Heart left ventricle (tissue), 16 donors: ENCODE measurements around the gene KIF1A. TPM values are rescaled to one million over a fixed set of nuclear protein-coding genes. Genes with fewer than 3 reads are reported as not detected.

Experiments
- ATAC-seq, 4 donors: fragments of 200-7000 bp; cut with Tn5 transposase; one replicate each; pipeline ENCODE4 v1.9.1; 2020 to 2022; ENCODE audit warnings: moderate library complexity in 4 of 4, mild to moderate bottlenecking in 3 of 4, moderate number of reproducible peaks in 1 of 4
- DNase-seq, 5 donors: peaks; one replicate each; pipeline ENCODE4 v3.0.0-alpha.2; 2020
- H3K27ac ChIP-seq, 12 donors: fragments of 200-600 bp; sonication (generic) in 4 of 12; one replicate each; pipeline versions ENCODE4 v1.5.0 to v1.8.0; 2016 to 2022; ENCODE audit warnings: mild to moderate bottlenecking in 2 of 12
- H3K27me3 ChIP-seq, 9 donors: fragments of 200-600 bp; sonication (generic) in 2 of 9; one replicate each; pipeline versions ENCODE4 v1.5.1 to v1.8.0; 2016 to 2022; ENCODE audit warnings: mild to moderate bottlenecking in 3 of 9
- H3K36me3 ChIP-seq, 9 donors: fragments of 200-600 bp; sonication (generic) in 2 of 9; one replicate each; pipeline versions ENCODE4 v1.5.0 to v1.8.0; 2018 to 2022; ENCODE audit warnings: mild to moderate bottlenecking in 2 of 9
- H3K4me1 ChIP-seq, 12 donors: fragments of 200-600 bp; sonication (generic) in 4 of 12; one replicate each; pipeline versions ENCODE4 v1.5.0 to v1.8.0; 2016 to 2022; ENCODE audit warnings: mild to moderate bottlenecking in 3 of 12
- H3K4me3 ChIP-seq, 12 donors: fragments of 200-600 bp; sonication (generic) in 4 of 12; one replicate each; pipeline versions ENCODE4 v1.5.0 to v1.8.0; 2017 to 2022; ENCODE audit warnings: mild to moderate bottlenecking in 9 of 12, moderate library complexity in 4 of 12
- H3K9me3 ChIP-seq, 12 donors: fragments of 200-600 bp; sonication (generic) in 4 of 12; one replicate each; pipeline versions ENCODE4 v1.5.0 to v1.8.0; 2016 to 2022; ENCODE audit warnings: mild to moderate bottlenecking in 1 of 12
- POLR2A ChIP-seq, 2 donors: fragments of 450-650 bp; IDR thresholded peaks; one replicate each; pipeline ENCODE4 v1.6.1; 2017; ENCODE audit warnings: antibody characterized with exemption in 2 of 2, mild to moderate bottlenecking in 2 of 2, moderate library complexity in 2 of 2
- WGBS, 4 donors: extraction: QIAGEN DNeasy Blood & Tissue Kit in 2 of 4; methylation state at CpG; one replicate each; pipeline versions ENCODE4 v1.1.5 to v1.1.7; 2013 to 2018; 5-methylcytosine and 5-hydroxymethylcytosine counted together
- intact Hi-C, 10 donors: fragments of 100-400 bp; cut with DNase I; formaldehyde crosslinking; loops; one replicate each; pipeline versions ENCODE4 v1.11.1 to v1.14.2; 2022
- polyA plus RNA-seq, 2 donors: library from polyadenylated mRNA; stranded (reverse); fragments of 200-250 nt; gene quantifications; one replicate each; pipeline ENCODE4 v1.2.3, GENCODE V29; 2013
- total RNA-seq, 9 donors: library from RNA; depleted of rRNA in 2 of 9; stranded (reverse); fragments of >200 nt in 2 of 9; fragmentation: NEBNext Ultra II Directional in 3 of 9; extraction: Animal tissue kit (Norgen Biotek cat#: 25700) in 3 of 9; gene quantifications; one replicate each; pipeline versions ENCODE4 v1.1.0 to v1.2.4, GENCODE V29; 2016 to 2023
- TF ChIP-seq, protein P1 (sequence below), 12 donors: fragments of 200-600 bp; sonication (generic) in 4 of 12; IDR thresholded peaks; one replicate each; pipeline versions ENCODE4 v1.5.0 to v1.8.0; 2018 to 2022; ENCODE audit warnings: antibody characterized with exemption in 12 of 12, mild to moderate bottlenecking in 5 of 12
- donor health status: ischemic (EF 13 %, LVEDD 7.1; RV severe dilation, severe dysfunction).
- donor health status: healthy with polysubstance abuse.
- donor health status: DM: no; HTN: yes; CAD: no.
- donor health status: DM: no; HTN: no; CAD: no.
- donor health status: ischemic (EF 25% LVEDD 6.9; RV normal size, moderate dysfunction).
- donor health status: ischemic (EF 25% LVEDD 5.7; RV mildly dilated, moderate dysfunction).
- donor health status: healthy.
- donor health status: DM: yes; HTN: yes; CAD: no.
- donor health status: ischemic (EF 35%, LVEDD 5.7; RV mildly dilated, moderate dysfunction).
- donor health status: nonischemic (EF 11% LVEDD 7.7; RV severe dilation, severe dysfunction).
- donor health status: DM: yes; HTN: yes; CAD: no.
- donor health status: PGD.
- donor health status: ischemic (EF 29% LVEDD 5.4; RV normal size, mild dysfunction).
- donor health status: nonischemic (EF 23%, LVEDD 6.1; RV moderate dilation, normal function).

Gene KIF1A
- total and polyA plus RNA-seq, 11 donors, result 0.76 to 25.8 (median 2.7) TPM

DNA sequence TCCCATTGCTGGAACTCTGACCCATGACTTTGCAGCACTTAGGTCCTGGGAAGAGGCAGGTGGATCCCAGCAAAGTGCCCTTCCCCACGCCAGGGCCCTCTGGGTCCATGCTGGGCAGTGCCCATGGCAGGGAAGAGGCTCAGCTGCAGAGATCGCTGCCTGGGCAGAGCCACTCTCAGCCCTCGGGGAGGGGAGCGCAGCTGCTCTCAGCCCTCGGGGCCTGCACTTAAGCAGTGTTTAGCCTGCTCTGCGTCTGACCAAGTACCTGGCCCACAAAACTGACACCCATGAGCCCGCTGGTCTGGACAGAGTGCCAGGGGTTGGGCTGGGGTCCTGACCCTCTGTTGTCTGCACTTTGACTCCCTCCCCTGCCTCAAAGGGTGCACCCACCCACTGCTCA is 82.1 kb downstream of the KIF1A start:
- peaks cover 0 to 6% (median 0%) of the 10 kb centered on the region in 9 donors for H3K27me3 ChIP-seq
- 77 to 84% (median 82%) methylated on average over 7 of the region's 7 CpGs for WGBS, 4 donors
- TF ChIP-seq, protein P1, sequence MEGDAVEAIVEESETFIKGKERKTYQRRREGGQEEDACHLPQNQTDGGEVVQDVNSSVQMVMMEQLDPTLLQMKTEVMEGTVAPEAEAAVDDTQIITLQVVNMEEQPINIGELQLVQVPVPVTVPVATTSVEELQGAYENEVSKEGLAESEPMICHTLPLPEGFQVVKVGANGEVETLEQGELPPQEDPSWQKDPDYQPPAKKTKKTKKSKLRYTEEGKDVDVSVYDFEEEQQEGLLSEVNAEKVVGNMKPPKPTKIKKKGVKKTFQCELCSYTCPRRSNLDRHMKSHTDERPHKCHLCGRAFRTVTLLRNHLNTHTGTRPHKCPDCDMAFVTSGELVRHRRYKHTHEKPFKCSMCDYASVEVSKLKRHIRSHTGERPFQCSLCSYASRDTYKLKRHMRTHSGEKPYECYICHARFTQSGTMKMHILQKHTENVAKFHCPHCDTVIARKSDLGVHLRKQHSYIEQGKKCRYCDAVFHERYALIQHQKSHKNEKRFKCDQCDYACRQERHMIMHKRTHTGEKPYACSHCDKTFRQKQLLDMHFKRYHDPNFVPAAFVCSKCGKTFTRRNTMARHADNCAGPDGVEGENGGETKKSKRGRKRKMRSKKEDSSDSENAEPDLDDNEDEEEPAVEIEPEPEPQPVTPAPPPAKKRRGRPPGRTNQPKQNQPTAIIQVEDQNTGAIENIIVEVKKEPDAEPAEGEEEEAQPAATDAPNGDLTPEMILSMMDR (IDR thresholded peaks at IDR 0.05), result no peak
- no peak for TF ChIP-seq POLR2A (IDR thresholded peaks at IDR 0.05)
- H3K4me1 ChIP-seq, result no peaks in the 10 kb centered on the region
- H3K27ac ChIP-seq, result no peak overlapping the region
- ATAC-seq (no peak), DNase-seq (no peak)
- H3K4me3 ChIP-seq, result no peak overlapping the region
- no peaks in the 10 kb centered on the region for H3K36me3 ChIP-seq
- H3K9me3 ChIP-seq, result no peaks in the 10 kb centered on the region
- intact Hi-C loops, result no loop called here

DNA sequence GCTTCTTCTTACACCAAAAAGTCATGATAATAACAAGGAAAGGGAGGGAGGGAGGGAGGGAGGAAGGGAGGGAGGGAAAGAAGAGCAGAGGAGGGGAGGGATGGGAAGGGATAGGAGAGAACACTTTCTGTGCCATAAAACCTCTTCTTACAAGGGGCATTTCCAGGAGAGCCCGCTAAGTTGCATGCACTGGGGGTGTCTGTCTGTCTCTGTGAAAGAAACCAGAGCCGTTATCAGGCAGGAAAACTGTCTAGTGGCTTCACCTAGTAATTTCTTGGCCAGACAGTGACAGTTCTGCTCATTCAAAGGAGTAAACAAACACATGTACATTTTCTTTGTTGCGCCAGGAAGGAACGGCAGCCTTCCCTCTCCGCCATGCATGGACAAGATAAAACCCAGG is 82.5 kb downstream of the KIF1A start:
- WGBS, 4 donors, result 53 to 71% (median 58%) methylated on average over 5 of the region's 5 CpGs
- H3K9me3 ChIP-seq, result no peaks in the 10 kb centered on the region
- H3K4me3 ChIP-seq, result no peak overlapping the region
- TF ChIP-seq, protein P1 (IDR thresholded peaks at IDR 0.05), result no peak
- no peak for TF ChIP-seq POLR2A (IDR thresholded peaks at IDR 0.05)
- no peaks in the 10 kb centered on the region for H3K4me1 ChIP-seq
- H3K36me3 ChIP-seq, result no peaks in the 10 kb centered on the region
- peaks cover 0 to 6% (median 0%) of the 10 kb centered on the region in 9 donors for H3K27me3 ChIP-seq
- intact Hi-C loops, result no loop called here
- no peak overlapping the region for H3K27ac ChIP-seq
- ATAC-seq (no peak), DNase-seq (no peak)

DNA sequence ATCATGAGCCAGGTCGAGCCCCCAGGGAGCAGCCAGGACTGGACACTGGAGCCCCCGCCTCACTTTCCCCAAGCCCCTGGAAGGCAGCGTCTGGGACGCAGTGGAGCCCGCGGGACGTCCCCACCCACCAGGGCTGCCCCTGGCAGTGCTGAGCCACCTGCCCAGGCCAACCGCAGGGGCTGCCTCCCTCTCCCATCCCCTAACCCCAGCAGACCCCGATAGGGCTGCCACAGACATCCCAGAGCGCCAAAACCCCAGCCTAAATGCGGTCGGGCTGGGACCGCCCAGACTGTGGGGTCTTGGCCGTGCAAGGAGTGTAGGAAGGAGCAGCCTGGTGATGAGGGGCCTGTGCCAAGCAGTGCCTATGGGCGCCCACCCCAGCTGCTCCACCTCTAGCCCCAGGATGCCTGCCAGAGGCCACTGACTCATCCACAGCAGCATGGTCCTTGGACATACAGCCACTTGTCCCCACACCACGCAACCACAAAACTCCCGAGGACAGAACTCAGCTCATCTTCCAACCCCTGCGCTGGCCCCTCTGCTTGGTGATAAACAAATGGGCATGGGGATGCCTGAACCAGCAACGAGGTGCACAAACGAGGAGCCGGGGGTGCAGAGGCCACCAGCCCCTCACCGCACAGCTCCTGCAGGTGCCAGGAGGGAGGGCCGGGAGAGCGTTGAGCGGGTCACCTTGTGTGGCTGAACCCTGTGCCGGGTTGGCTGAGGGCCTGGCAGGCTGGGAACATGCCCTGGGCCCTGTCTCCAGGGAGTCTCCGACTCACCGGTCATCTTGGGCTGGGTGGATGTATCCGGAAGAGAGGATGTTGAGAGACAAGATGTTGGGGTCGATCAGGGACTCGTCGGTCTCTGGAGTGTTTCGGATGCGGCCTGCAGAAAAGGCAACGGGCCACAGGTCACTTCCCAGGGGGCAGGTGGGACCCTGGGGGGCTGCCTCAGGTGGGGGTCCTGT is 83.5 kb downstream of the KIF1A start:
- intact Hi-C loops, result no loop called here
- Histone ChIP-seq H3K4me1 (no peaks in the 10 kb centered on the region), H3K27me3 (peaks cover 0 to 6% (median 0%) of the 10 kb centered on the region in 9 donors), H3K27ac (no peak overlapping the region), H3K36me3 (no peaks in the 10 kb centered on the region), H3K4me3 (no peak overlapping the region), H3K9me3 (no peaks in the 10 kb centered on the region)
- DNase-seq, result no peak
- 83 to 86% (median 85%) methylated on average over 28 to 35 of the region's 35 CpGs for WGBS, 4 donors
- TF ChIP-seq POLR2A (IDR thresholded peaks at IDR 0.05), result no peak
- TF ChIP-seq, protein P1 (IDR thresholded peaks at IDR 0.05), result no peak
- no peak for ATAC-seq

DNA sequence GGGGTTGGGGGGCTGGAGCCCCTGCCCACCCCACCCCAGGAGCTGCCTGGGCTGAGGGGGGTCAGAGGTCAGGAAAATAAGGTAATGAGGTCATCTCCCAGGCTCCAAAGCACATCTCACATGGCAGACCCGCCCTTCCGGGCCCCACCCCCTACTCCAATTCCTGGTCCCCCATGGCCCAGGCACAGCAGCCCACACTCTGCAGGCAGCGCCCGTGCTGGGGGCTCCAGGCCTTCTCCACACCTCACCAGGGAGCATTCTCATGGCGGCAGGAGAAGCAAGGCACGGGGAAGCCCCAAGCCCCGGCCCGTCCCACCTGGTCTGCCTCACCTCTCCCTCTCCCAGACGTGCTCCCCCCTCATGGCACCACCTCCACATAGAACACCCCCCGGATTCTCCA is 84.5 kb downstream of the KIF1A start:
- no peaks in the 10 kb centered on the region for H3K9me3 ChIP-seq
- no peaks in the 10 kb centered on the region for H3K36me3 ChIP-seq
- ATAC-seq, result no peak
- WGBS, 4 donors, result 79 to 91% (median 89%) methylated on average over 7 to 10 of the region's 10 CpGs
- no peak for DNase-seq
- H3K27ac ChIP-seq, result no peak overlapping the region
- intact Hi-C loops, result no loop called here
- H3K4me3 ChIP-seq, result no peak overlapping the region
- TF ChIP-seq POLR2A (IDR thresholded peaks at IDR 0.05), result no peak
- TF ChIP-seq, protein P1 (IDR thresholded peaks at IDR 0.05), result no peak
- H3K27me3 ChIP-seq, result peaks cover 0 to 15% (median 0%) of the 10 kb centered on the region in 9 donors
- no peaks in the 10 kb centered on the region for H3K4me1 ChIP-seq
